ENCODE results near the gene REXO4. TPM values are rescaled to one million over a fixed set of nuclear protein-coding genes. Genes with fewer than 3 reads are reported as not detected.
"Not testable (repeated sequence)": the region's sequence is repeated elsewhere in the genome, so short reads cannot be mapped to it uniquely, and the experiment has no call there.

REXO4 gene
- total RNA-seq, 1 donor from 2014 or later, result 24.0 TPM

GRCh38 chr9:133451865-133452264 is 34.1 kb upstream of the REXO4 start:
- intact Hi-C loops (cut with micrococcal nuclease), result not testable (repeated sequence)

DNA sequence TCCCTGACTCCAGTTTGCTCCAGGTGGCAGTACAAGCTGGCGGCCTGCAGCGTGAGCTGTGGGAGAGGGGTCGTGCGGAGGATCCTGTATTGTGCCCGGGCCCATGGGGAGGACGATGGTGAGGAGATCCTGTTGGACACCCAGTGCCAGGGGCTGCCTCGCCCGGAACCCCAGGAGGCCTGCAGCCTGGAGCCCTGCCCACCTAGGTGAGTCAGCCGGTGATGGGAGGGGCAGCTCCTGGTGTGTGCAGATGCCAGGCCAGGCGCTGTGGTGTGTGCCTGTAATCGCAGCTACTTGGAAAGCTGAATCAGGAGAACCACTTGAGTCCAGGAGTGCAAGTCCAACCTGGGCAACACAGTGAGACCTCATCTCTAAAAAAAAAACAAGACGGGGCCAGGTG is 31.9 kb upstream of the REXO4 start:
- intact Hi-C loops (cut with micrococcal nuclease), result no loop called here

- intact Hi-C loops (cut with micrococcal nuclease), result no loop called here
Observed at GRCh38 chr9:133448487-133448972, 30.7 kb upstream of the REXO4 start.

DNA sequence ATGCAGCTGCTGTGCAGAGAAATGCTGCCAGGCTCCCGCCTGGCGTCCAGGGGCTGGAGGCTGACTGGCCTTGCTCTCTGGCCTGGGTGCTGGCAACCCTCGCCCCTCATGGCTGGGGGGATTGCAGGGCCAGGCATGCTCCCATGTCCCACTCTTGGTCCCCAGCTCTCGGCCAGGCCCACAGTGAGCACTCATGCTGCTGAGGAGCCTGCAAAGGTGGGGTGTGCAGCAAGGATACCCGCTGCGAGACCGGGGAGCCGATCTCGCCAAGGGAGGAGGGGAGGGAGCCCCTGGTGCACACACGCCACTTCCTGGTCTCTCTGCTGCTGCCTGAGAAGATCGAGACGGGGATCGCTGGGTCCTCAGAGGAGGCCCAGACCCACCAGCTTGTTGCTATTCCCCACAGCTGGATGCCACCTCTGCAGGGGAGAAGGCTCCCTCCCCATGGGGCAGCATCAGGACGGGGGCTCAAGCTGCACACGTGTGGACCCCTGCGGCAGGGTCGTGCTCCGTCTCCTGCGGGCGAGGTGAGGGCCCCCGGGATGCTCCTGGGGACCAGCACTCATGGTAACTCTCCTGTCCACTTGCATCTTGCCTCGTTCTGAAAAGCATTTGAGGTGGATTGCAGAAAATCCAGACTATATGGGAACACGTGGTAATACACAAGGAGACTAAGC is 27.6 kb upstream of the REXO4 start:
- intact Hi-C loops (cut with micrococcal nuclease), result no loop called here

GRCh38 chr9:133443982-133444381 is 26.2 kb upstream of the REXO4 start:
- intact Hi-C loops (cut with micrococcal nuclease), result no loop called here

DNA sequence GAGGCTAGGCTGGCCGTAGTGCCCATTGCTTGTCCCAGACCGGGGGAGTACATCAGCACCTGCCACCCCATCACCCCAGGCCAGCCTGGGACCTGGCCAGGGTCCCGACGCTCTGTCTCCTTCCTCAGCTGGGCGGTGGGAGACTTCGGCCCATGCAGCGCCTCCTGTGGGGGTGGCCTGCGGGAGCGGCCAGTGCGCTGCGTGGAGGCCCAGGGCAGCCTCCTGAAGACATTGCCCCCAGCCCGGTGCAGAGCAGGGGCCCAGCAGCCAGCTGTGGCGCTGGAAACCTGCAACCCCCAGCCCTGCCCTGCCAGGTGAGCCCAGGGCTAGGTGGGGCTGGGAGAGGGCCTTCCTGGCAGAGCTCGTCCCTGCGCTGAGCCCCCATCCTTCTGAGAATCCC is 25.4 kb upstream of the REXO4 start:
- intact Hi-C loops (cut with micrococcal nuclease), result no loop called here

DNA sequence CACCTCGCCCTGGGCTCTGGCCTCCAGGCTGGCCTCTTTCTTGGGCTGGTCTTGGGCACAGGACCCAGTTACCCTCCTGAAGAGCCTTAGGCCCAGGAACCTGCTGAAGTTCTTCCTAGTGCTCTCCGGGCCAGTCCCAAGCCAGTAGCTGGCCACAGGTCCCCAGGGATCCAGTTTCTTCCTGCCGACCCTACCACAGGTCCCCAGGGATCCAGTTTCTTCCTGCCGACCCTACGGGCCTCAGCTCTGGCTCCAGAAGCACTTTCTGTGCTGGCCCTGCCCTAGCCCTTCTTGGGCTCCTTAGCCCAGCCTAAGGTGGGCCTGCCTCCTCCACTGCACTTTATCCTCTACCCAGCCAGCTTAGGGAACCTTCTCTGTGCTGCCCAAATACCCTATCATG is 23.8 kb upstream of the REXO4 start:
- intact Hi-C loops (cut with micrococcal nuclease), result no loop called here

DNA sequence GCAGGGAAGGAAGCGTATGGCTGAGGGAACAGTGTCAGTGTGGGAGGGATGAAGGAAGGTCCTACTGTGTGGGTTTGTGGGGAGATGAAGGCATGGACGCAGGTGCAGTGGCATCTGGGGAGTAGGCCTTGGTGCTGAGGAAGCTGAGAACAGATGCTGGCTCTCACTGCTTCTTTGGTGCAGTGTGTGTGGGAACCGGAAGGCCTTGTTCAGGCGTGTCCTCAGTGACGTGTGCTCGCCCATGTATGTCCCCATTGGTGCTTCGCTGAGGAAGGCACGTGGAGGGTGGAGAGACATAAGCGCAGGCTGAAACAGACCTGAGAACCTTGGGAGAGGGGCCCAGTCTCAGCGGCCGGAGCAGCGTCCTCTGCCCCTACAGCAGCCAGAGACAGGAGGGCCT is 23.1 kb upstream of the REXO4 start:
- intact Hi-C loops (cut with micrococcal nuclease), result no loop called here

GRCh38 chr9:133439337-133439736 is 21.5 kb upstream of the REXO4 start:
- intact Hi-C loops (cut with micrococcal nuclease), result no loop called here

GRCh38 chr9:133437753-133438531 is 20.1 kb upstream of the REXO4 start:
- intact Hi-C loops (cut with micrococcal nuclease), result no loop called here

DNA sequence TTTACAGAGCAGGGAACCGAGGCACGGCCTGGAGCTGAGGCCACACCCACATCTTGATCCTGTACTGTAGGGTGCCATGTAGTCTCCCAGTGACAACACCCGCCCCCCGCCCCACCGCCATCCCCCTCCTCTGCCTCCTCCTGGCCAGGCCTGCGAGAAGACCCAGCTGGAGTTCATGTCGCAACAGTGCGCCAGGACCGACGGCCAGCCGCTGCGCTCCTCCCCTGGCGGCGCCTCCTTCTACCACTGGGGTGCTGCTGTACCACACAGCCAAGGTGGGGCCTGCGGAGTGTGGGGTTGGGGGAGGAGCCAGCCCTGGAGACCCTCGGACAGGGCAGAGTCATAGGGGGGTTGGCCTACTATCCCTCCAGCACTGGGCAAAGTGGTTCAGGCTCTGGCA is 18.9 kb upstream of the REXO4 start:
- intact Hi-C loops (cut with micrococcal nuclease), result no loop called here

- intact Hi-C loops (cut with micrococcal nuclease), result no loop called here
Observed at GRCh38 chr9:133433351-133433843, 15.6 kb upstream of the REXO4 start.

DNA sequence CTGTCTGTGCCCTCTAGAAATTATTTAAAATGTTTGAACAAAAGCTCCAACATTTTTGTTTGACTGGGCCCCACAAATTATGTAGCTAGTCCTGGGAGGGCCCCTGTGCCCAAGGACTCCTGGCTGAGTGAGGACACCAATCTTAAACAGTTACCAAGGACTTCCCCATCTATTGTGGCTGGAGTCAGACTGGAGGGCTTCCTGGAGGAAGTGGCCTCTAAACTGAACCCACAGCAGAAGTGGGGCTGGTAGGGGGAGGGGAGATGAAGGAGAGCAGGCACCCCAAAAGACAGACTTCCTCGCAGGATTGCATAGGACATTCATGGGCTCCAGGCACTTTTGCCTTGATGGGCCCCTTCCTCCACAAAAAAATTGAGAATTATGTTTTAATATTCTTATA is 12.4 kb upstream of the REXO4 start:
- intact Hi-C loops (cut with micrococcal nuclease), result no loop called here

DNA sequence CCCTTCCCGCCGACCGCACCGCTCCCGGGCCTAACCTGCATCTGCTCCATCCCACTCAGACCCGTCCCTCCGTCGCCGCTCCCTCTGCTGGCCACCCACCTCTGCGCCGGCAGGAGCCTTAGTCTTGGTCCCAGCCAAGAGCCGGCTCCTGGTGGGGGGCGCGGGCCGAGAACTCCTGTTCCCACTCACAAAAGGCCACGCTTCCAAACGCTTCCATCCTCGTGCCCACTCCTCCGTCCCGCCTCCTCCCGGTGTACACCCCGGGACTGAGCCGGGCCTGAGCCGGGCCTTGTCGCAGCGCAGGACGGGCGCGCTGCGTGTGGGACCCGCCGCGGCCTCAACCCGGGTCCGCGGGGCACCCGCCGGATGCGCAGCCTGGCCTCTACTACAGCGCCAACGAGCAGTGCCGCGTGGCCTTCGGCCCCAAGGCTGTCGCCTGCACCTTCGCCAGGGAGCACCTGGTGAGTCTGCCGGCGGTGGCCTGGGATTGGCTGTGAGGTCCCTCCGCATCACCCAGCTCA is 11.9 kb upstream of the REXO4 start:
- intact Hi-C loops (cut with micrococcal nuclease), result no loop called here

DNA sequence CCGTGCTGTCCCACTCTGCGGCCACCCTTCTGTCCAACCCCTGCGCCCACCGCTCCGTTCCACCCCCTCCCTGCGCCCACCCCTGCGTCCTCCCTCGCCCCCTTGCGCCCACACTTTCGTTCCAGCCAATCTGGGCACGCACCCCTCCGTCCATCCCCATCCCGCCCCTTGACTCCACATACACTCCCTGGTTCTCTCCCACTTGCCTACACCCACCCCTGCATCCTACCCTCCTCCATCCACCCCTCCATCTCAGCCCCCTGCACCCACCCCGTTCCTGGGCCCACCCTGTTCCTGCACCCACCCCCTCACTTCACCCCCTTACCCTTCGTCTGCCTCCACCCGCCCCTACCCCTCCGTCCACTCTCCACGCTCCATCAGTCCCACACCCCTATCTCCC is 11.4 kb upstream of the REXO4 start:
- intact Hi-C loops (cut with micrococcal nuclease), result no loop called here

DNA sequence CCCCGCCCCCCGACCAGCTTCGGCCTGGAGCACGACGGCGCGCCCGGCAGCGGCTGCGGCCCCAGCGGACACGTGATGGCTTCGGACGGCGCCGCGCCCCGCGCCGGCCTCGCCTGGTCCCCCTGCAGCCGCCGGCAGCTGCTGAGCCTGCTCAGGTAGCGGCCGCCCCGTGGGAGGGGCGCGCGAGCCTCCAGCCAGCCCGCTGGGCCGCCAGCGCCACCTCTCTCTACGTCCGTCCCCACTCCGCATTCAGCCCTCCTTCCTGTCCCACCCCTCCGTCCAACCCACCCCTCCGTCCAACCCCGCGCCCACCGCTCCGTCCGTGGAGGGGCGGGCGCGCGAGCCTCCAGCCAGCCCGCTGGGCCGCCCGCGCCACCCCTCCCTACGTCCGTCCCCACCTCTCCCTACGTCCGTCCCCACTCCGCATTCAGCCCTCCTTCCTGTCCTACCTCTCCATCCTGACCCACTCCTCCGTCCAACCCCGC is 10.8 kb upstream of the REXO4 start:
- intact Hi-C loops (cut with micrococcal nuclease), result no loop called here

- intact Hi-C loops (cut with micrococcal nuclease), result no loop called here
Observed at GRCh38 chr9:133427658-133428348, 10.0 kb upstream of the REXO4 start.

DNA sequence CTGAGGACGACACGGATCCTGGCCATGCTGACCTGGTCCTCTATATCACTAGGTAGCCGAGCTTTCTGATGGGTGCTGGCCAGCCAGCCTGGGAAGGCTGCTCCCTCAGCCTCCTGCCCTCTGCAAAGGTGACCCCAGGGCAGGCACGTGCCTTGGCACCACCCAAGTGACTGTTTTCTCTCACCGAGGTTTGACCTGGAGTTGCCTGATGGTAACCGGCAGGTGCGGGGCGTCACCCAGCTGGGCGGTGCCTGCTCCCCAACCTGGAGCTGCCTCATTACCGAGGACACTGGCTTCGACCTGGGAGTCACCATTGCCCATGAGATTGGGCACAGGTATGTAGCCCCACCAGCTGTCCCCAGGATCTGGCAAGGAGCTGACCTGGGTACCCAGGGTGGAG is 8.2 kb upstream of the REXO4 start:
- intact Hi-C loops (cut with micrococcal nuclease), result no loop called here

GRCh38 chr9:133425049-133425632 is 7.3 kb upstream of the REXO4 start:
- intact Hi-C loops (cut with micrococcal nuclease), result no loop called here

- intact Hi-C loops (cut with micrococcal nuclease), result no loop called here
Observed at GRCh38 chr9:133424187-133424586, 6.4 kb upstream of the REXO4 start.

GRCh38 chr9:133423216-133423615 is 5.4 kb upstream of the REXO4 start:
- intact Hi-C loops (cut with micrococcal nuclease), result no loop called here

Data from T-helper 1 cell treated with Interleukin-12 subunit alpha and Interleukin-12 subunit beta and Interleukin-4 antibody, amounts not matched to agents 30 ng/mL and 1 ng/mL, for 36 hours (primary cell).